ENCODE data around the gene ENTHD1. TPM values are rescaled to one million over a fixed set of nuclear protein-coding genes. Genes with fewer than 3 reads are reported as not detected.

The ENTHD1 gene
- total RNA-seq, 1 donor = not detected

DNA sequence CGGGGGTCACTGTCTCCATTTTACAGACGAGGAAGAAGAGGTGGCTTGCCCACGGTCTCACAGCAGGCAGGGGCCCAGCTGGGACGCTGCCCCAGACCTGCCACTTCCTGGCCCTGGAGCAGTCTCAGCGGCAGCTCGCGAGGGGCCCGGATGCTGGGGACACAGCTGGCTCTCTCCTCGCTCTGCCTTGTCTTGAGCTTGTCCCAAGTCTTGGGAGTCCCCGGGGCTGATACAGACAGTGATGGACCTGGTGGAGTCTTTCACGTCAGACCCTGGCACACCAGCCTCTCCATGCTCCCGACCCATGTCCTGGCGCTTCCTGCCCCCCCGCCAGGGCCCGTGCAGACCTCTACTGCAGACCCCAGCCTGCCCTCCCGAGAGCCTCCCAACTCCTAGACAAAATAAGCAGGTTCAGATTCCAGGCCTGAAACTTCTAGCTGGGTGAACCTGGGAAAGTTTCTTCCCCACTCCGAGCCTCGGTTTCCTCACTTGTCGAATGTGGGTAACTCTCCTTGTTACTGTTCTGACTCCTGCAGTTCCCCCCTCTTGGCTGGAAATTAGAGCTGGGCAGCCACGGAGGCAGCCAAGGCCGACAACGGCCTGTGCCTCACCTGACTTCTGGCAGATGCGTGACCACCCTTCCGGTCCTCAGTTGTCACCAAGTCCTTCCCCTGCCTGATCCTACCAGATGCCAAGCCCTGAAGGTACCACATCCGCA is 177.6 kb downstream of the ENTHD1 start:
- DNase-seq (ENCODE audit: insufficient read length, low spot score, missing footprints) = peak; percentile 52
- H3K36me3 ChIP-seq (ENCODE audit: insufficient read depth, low read length) = no peaks in the 10 kb centered on the region
- no peaks in the 10 kb centered on the region for H3K9me3 ChIP-seq (ENCODE audit: low read depth, low read length)
- H3K27ac ChIP-seq (ENCODE audit: low read depth, low read length) = no peak overlapping the region
- no peak overlapping the region for H2AFZ ChIP-seq (ENCODE audit: low read length)
- H3K27me3 ChIP-seq (ENCODE audit: insufficient read depth, low read length) = peaks cover 10% of the 10 kb centered on the region
- no peak overlapping the region for H3K4me3 ChIP-seq (ENCODE audit: insufficient read depth, low read length)
- no peaks in the 10 kb centered on the region for H3K4me1 ChIP-seq (ENCODE audit: insufficient read depth, low read length)
- no peak overlapping the region for H3K4me2 ChIP-seq (ENCODE audit: insufficient read depth, low read length)
- TF ChIP-seq, protein P1, sequence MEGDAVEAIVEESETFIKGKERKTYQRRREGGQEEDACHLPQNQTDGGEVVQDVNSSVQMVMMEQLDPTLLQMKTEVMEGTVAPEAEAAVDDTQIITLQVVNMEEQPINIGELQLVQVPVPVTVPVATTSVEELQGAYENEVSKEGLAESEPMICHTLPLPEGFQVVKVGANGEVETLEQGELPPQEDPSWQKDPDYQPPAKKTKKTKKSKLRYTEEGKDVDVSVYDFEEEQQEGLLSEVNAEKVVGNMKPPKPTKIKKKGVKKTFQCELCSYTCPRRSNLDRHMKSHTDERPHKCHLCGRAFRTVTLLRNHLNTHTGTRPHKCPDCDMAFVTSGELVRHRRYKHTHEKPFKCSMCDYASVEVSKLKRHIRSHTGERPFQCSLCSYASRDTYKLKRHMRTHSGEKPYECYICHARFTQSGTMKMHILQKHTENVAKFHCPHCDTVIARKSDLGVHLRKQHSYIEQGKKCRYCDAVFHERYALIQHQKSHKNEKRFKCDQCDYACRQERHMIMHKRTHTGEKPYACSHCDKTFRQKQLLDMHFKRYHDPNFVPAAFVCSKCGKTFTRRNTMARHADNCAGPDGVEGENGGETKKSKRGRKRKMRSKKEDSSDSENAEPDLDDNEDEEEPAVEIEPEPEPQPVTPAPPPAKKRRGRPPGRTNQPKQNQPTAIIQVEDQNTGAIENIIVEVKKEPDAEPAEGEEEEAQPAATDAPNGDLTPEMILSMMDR (IDR thresholded peaks at IDR 0.05; ENCODE audit: extremely low read depth, low read depth, low read length) = no peak
- H4K20me1 ChIP-seq (ENCODE audit: insufficient read depth, low read length) = no peaks in the 10 kb centered on the region
- no peaks in the 10 kb centered on the region for H3K79me2 ChIP-seq (ENCODE audit: insufficient read depth, low read length)

DNA sequence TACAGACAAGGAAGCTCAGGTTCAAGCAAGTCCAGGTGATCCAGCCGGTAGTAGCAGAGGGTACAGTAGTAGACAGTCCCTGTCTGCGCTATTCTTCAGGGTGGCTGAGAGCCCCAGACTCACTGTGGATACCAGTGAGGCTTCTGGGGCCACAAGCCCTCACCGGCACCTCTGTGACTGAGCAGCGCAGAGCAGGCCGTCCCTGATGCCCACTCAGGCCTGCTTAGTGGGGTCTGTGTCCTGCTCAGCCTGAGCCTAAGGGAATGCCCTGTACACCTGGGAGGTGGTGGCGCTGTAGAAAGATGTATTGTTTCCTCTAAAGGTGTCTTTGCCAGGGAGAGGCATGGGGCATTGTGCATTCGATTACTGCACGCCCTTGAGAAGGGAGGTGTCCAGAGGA is 179.2 kb downstream of the ENTHD1 start:
- Histone ChIP-seq H3K27ac (ENCODE audit: low read depth, low read length) (no peak overlapping the region), H2AFZ (ENCODE audit: low read length) (no peak overlapping the region), H3K27me3 (ENCODE audit: insufficient read depth, low read length) (peaks cover 20% of the 10 kb centered on the region), H3K79me2 (ENCODE audit: insufficient read depth, low read length) (no peaks in the 10 kb centered on the region), H3K36me3 (ENCODE audit: insufficient read depth, low read length) (no peaks in the 10 kb centered on the region), H3K9me3 (ENCODE audit: low read depth, low read length) (no peaks in the 10 kb centered on the region), H3K4me1 (ENCODE audit: insufficient read depth, low read length) (no peaks in the 10 kb centered on the region), H4K20me1 (ENCODE audit: insufficient read depth, low read length) (no peaks in the 10 kb centered on the region), H3K4me2 (ENCODE audit: insufficient read depth, low read length) (no peak overlapping the region), H3K4me3 (ENCODE audit: insufficient read depth, low read length) (no peak overlapping the region)
- peak; percentile 47 for DNase-seq (ENCODE audit: insufficient read length, low spot score, missing footprints)
- TF ChIP-seq, protein P1 (IDR thresholded peaks at IDR 0.05; ENCODE audit: extremely low read depth, low read depth, low read length) = no peak

DNA sequence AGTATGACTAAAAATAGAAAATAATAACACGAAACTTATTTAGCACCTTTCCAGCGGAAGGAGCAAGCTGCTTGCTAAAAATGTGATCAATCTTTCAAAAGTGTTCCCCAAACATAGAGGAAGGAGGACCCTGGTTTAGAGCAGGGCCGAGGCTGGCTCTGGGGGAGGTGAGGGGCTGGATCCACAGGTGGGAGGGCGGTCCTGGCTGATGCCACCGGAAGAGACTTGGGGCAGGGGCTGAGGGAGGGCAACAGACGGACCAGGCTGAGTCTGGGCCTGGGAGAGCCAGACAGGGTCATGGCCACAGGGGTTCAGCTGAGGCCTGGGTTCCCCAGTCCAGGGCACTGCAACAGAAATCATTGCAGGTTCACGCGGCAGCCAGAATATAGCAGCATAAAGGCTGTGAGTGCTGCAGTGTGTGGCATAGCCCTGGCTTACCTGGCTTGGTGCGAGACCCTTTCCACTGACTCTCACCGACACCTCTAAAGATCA is 179.7 kb downstream of the ENTHD1 start:
- H3K36me3 ChIP-seq (ENCODE audit: insufficient read depth, low read length) = no peaks in the 10 kb centered on the region
- H3K27me3 ChIP-seq (ENCODE audit: insufficient read depth, low read length) = peaks cover 20% of the 10 kb centered on the region
- H4K20me1 ChIP-seq (ENCODE audit: insufficient read depth, low read length) = no peaks in the 10 kb centered on the region
- no peak overlapping the region for H3K27ac ChIP-seq (ENCODE audit: low read depth, low read length)
- DNase-seq (ENCODE audit: insufficient read length, low spot score, missing footprints) = peak; percentile 71
- H3K4me2 ChIP-seq (ENCODE audit: insufficient read depth, low read length) = no peak overlapping the region
- H3K79me2 ChIP-seq (ENCODE audit: insufficient read depth, low read length) = no peaks in the 10 kb centered on the region
- no peaks in the 10 kb centered on the region for H3K9me3 ChIP-seq (ENCODE audit: low read depth, low read length)
- no peaks in the 10 kb centered on the region for H3K4me1 ChIP-seq (ENCODE audit: insufficient read depth, low read length)
- no peak overlapping the region for H3K4me3 ChIP-seq (ENCODE audit: insufficient read depth, low read length)
- TF ChIP-seq, protein P1 (IDR thresholded peaks at IDR 0.05; ENCODE audit: extremely low read depth, low read depth, low read length) = no peak
- no peak overlapping the region for H2AFZ ChIP-seq (ENCODE audit: low read length)

DNA sequence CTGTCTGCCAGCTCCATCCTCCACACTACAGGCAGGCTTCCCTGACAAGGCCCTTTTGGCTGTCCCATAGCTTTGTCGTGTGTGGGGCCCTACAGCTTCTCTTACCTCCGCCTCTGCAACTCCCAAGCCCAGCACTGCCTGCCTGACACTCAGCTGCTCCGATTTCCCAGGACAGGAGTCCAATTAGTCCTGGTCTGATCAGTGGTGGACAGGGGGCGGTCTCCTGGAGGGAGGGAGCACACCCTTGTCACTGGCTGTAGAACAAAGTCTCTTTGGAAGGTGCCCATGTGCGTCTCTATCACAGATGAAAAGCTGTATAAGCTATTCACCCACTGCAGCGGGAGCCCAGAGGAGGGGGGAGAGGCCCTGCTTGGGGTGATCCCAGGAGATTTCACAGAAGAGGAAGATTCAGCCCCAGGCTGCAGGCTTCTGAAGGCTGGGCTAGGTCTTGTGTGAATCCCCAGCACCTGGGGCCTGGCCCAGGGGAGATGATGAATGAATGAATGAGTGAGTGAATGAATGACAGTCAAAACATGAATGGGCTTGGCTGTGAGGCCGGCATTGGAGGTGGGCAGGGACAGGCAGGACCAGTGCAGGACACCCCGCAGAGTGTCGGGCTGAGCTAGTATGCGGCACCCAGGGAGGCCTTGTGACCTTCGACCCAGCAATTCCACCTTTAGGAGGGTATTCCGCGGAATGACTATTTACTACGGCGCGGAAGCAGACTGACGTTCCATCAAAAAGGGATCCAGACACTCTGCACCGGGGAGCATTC is 180.6 kb downstream of the ENTHD1 start:
- Histone ChIP-seq H2AFZ (ENCODE audit: low read length) (no peak overlapping the region), H3K36me3 (ENCODE audit: insufficient read depth, low read length) (no peaks in the 10 kb centered on the region), H3K27me3 (ENCODE audit: insufficient read depth, low read length) (peaks cover 20% of the 10 kb centered on the region), H3K27ac (ENCODE audit: low read depth, low read length) (no peak overlapping the region), H4K20me1 (ENCODE audit: insufficient read depth, low read length) (no peaks in the 10 kb centered on the region), H3K4me1 (ENCODE audit: insufficient read depth, low read length) (no peaks in the 10 kb centered on the region), H3K4me2 (ENCODE audit: insufficient read depth, low read length) (no peak overlapping the region), H3K79me2 (ENCODE audit: insufficient read depth, low read length) (no peaks in the 10 kb centered on the region), H3K9me3 (ENCODE audit: low read depth, low read length) (no peaks in the 10 kb centered on the region), H3K4me3 (ENCODE audit: insufficient read depth, low read length) (no peak overlapping the region)
- DNase-seq (ENCODE audit: insufficient read length, low spot score, missing footprints) = peak; percentile 9
- TF ChIP-seq, protein P1 (IDR thresholded peaks at IDR 0.05; ENCODE audit: extremely low read depth, low read depth, low read length) = no peak
